Endothelial cell (in vitro differentiated cells): ENCODE measurements around the gene IFITM2. TPM values are rescaled to one million over a fixed set of nuclear protein-coding genes. Genes with fewer than 3 reads are reported as not detected.

ENCODE experiments used
- DNase-seq: peaks from one replicate; pipeline ENCODE4 v3.0.0; 2021; ENCODE audit warnings: low spot score
- H3K27ac Mint-ChIP-seq: one replicate; pipeline ENCODE4 v1.8.0; 2021; ENCODE audit warnings: mixed read lengths, inconsistent platforms; ENCODE audit not compliant: unreplicated experiment
- H3K27me3 Mint-ChIP-seq: one replicate; pipeline ENCODE4 v1.8.0; 2021; ENCODE audit warnings: mild to moderate bottlenecking, moderate library complexity, mixed read lengths, inconsistent platforms; ENCODE audit not compliant: unreplicated experiment
- H3K36me3 Mint-ChIP-seq: one replicate; pipeline ENCODE4 v1.8.0; 2021; ENCODE audit warnings: mild to moderate bottlenecking, low read depth, mixed read lengths, inconsistent platforms; ENCODE audit not compliant: unreplicated experiment
- H3K4me1 Mint-ChIP-seq: one replicate; pipeline ENCODE4 v1.8.0; 2021; ENCODE audit warnings: mild to moderate bottlenecking, mixed read lengths, inconsistent platforms; ENCODE audit not compliant: unreplicated experiment
- H3K4me3 Mint-ChIP-seq: one replicate; pipeline ENCODE4 v1.8.0; 2021; ENCODE audit warnings: mild to moderate bottlenecking, mixed read lengths, inconsistent platforms; ENCODE audit not compliant: unreplicated experiment
- H3K9me3 Mint-ChIP-seq: one replicate; pipeline ENCODE4 v1.8.0; 2021; ENCODE audit warnings: mixed read lengths, inconsistent platforms; ENCODE audit not compliant: unreplicated experiment
- CTCF ChIP-seq: fragments of 200-600 bp; sonication (generic); IDR thresholded peaks from one replicate; pipeline ENCODE4 v1.5.0; 2021; ENCODE audit warnings: antibody characterized with exemption; ENCODE audit not compliant: unreplicated experiment
- total RNA-seq: library from RNA; stranded (reverse); fragmentation: NEBNext Ultra II Directional; extraction: Animal tissue kit (Norgen Biotek cat#: 25700); gene quantifications from one replicate; pipeline ENCODE4 v1.2.1, GENCODE V29; 2021; ENCODE audit not compliant: unreplicated experiment

IFITM2 gene
- total RNA-seq, 1 donor from 2014 or later, result 205 TPM

- Mint-ChIP-seq H3K9me3 (no peaks in the 10 kb centered on the region), H3K36me3 (peaks cover 6% of the 10 kb centered on the region), H3K4me3 (no peak within 1 kb of the TSS)
These were observed 8.3 kb upstream of the IFITM2 start, which contains the start of gene IFITM5 for GRCh38 chr11:299081-299891. Gene IFITM5 (minus strand): TSS chr11:299526. CDS start chr11:299490, 36 bp downstream.

GRCh38 chr11:299951-300735, 7.5 kb upstream of the IFITM2 start:
- H3K9me3 Mint-ChIP-seq, result no peaks in the 10 kb centered on the region
- peaks cover 5% of the 10 kb centered on the region for H3K4me1 Mint-ChIP-seq
- peaks cover 6% of the 10 kb centered on the region for H3K36me3 Mint-ChIP-seq
- no peak for TF ChIP-seq CTCF
- no peak overlapping the region for H3K4me3 Mint-ChIP-seq
- peaks cover 2% of the 10 kb centered on the region for H3K27me3 Mint-ChIP-seq
- no peak for DNase-seq
- H3K27ac Mint-ChIP-seq, result no peak overlapping the region

More at GRCh38 chr11:299081-299891, 8.3 kb upstream of the IFITM2 start, which contains the start of gene IFITM5:
- peaks cover 5% of the 10 kb centered on the region for H3K4me1 Mint-ChIP-seq
- no peak within 1 kb of the TSS for H3K27ac Mint-ChIP-seq
- peaks cover 2% of the 10 kb centered on the region for H3K27me3 Mint-ChIP-seq
- no peak for DNase-seq
- TF ChIP-seq CTCF, result no peak

GRCh38 chr11:303363-303762, 4.3 kb upstream of the IFITM2 start:
- no peak for DNase-seq
- Mint-ChIP-seq H3K36me3 (no peaks in the 10 kb centered on the region), H3K4me3 (no peak overlapping the region), H3K9me3 (no peaks in the 10 kb centered on the region), H3K27me3 (no peaks in the 10 kb centered on the region), H3K27ac (no peak overlapping the region), H3K4me1 (peaks cover 23% of the 10 kb centered on the region)
- TF ChIP-seq CTCF, result no peak

GRCh38 chr11:304061-304506, 3.5 kb upstream of the IFITM2 start:
- H3K4me1 Mint-ChIP-seq, result peaks cover 29% of the 10 kb centered on the region
- no peak for TF ChIP-seq CTCF
- no peaks in the 10 kb centered on the region for H3K9me3 Mint-ChIP-seq
- no peak overlapping the region for H3K4me3 Mint-ChIP-seq
- H3K36me3 Mint-ChIP-seq, result peaks cover under 1% of the 10 kb centered on the region
- H3K27ac Mint-ChIP-seq, result no peak overlapping the region
- peaks cover under 1% of the 10 kb centered on the region for H3K27me3 Mint-ChIP-seq
- DNase-seq, result no peak
